Measurements from ENCODE around the gene PLCB3. TPM values are rescaled to one million over a fixed set of nuclear protein-coding genes. Genes with fewer than 3 reads are reported as not detected.

Gene PLCB3
- total and polyA plus RNA-seq, 2 donors (not counting 3 experiments of a cell fraction or from before 2014, with no cell fraction given) = 32.3 to 61.1 TPM

- Histone ChIP-seq H3K4me3 (replicated peaks in 1 of 3; ENCODE audit: insufficient read depth in 1 of 3, low read depth in 1 of 3, low read length in 3 of 3) (no peak overlapping the region), H3K27me3 (ENCODE audit: control insufficient read depth in 2 of 2, insufficient read depth in 2 of 2, low read length in 2 of 2) (no peaks in the 10 kb centered on the region), H2AFZ (ENCODE audit: low read depth, low read length) (no peak overlapping the region), H3K27ac (ENCODE audit: insufficient read depth, low read depth, low read length) (no peak overlapping the region), H3K4me2 (ENCODE audit: insufficient read depth, low read length) (no peak overlapping the region), H4K20me1 (replicated peaks; ENCODE audit: control insufficient read depth, extremely low read depth, insufficient read depth, low read length) (no peaks in the 10 kb centered on the region), H3K9ac (replicated peaks; ENCODE audit: extremely low read depth, insufficient read depth, low read length) (no peak overlapping the region), H3K79me2 (ENCODE audit: control insufficient read depth, insufficient read depth, low read length) (peaks cover 2% of the 10 kb centered on the region), H3K4me1 (ENCODE audit: control insufficient read depth, extremely low read depth, insufficient read depth, low read length) (peaks cover 11% of the 10 kb centered on the region), H3K9me1 (replicated peaks; ENCODE audit: control insufficient read depth, extremely low read depth, insufficient read depth, low read length) (no peaks in the 10 kb centered on the region), H3K9me3 (replicated peaks; ENCODE audit: control insufficient read depth, insufficient read depth, low read length) (no peaks in the 10 kb centered on the region), H3K36me3 (ENCODE audit: control insufficient read depth in 2 of 2, extremely low read depth in 1 of 2, insufficient read depth in 2 of 2, low read length in 2 of 2) (peaks cover 2 to 12% of the 10 kb centered on the region in 2 experiments)
- BruUV-seq (replicated peaks) = no TSS peak
- dilution Hi-C loops (cut with MboI; ENCODE audit: extremely low pct_ligation_motif_present, low sequenced_read_pairs) (no loop called here), intact Hi-C loops (cut with micrococcal nuclease) (no loop called here)
- POLR2A ChIA-PET = interaction anchor here (1.1 kb wide), 1 partner anchor 11 kb away, joined by 3 read pairs; no protein-coding TSS in a partner anchor
- DNase-seq (ENCODE audit: low read depth, low spot score) (no peak), FAIRE-seq (no peak)
- TF ChIP-seq EZH2 (IDR thresholded peaks at IDR 0.05; ENCODE audit: borderline replicate concordance, low read depth, low read length, severe bottlenecking) (no peak), MYC (IDR thresholded peaks at IDR 0.05; ENCODE audit: low read depth, low read length) (no peak), GATA2 (IDR thresholded peaks at IDR 0.05; ENCODE audit: insufficient read depth, insufficient read length, low read depth, low read length) (no peak), MAX (IDR thresholded peaks at IDR 0.05; ENCODE audit: insufficient read depth, insufficient read length) (no peak), POLR2A (IDR thresholded peaks at IDR 0.05; ENCODE audit: low read depth, low read length) (no peak), CTCF (IDR thresholded peaks at IDR 0.05; ENCODE audit: extremely low read depth in 1 of 2, insufficient read depth in 1 of 2, low read depth in 1 of 2, low read length in 2 of 2) (no peak), JUN (IDR thresholded peaks at IDR 0.05; ENCODE audit: borderline replicate concordance, insufficient read depth, insufficient read length, low read depth) (no peak), FOS (IDR thresholded peaks at IDR 0.05; ENCODE audit: borderline replicate concordance, insufficient read depth, low read length) (no peak), POLR2AphosphoS5 (IDR thresholded peaks at IDR 0.05; ENCODE audit: insufficient read depth, low read depth, low read length) (no peak)
- CTCF ChIA-PET = interaction anchor here (1.3 to 2.3 kb wide), 4 partner anchors 10 to 78 kb away, joined by 3 to 8 read pairs (median 6); no protein-coding TSS in a partner anchor
These were observed 30.8 kb downstream of the PLCB3 start for GRCh38 chr11:64281957-64282770.

Measured in endothelial cell of umbilical vein (primary cell).